LHCN-M2 (cell line): ENCODE measurements around the gene SPRN. TPM values are rescaled to one million over a fixed set of nuclear protein-coding genes. Genes with fewer than 3 reads are reported as not detected.
"Not testable (repeated sequence)": the region's sequence is repeated elsewhere in the genome, so short reads cannot be mapped to it uniquely, and the experiment has no call there.

Experiments used
- DNase-seq: peaks from one replicate; pipeline ENCODE4 v3.0.0-alpha.2; 2012; ENCODE audit warnings: low read depth
- total RNA-seq: library from RNA; depleted of rRNA; stranded (reverse); fragments of >200 nt; gene quantifications from 2 replicates; pipeline ENCODE4 v1.2.3, GENCODE V29; 2014

Gene SPRN
- total RNA-seq, 1 experiment from 2014 or later = 0.29 TPM

GRCh38 chr10:133440633-133441285 lies 16.3 kb upstream of the SPRN start:
- no peak for DNase-seq

DNA sequence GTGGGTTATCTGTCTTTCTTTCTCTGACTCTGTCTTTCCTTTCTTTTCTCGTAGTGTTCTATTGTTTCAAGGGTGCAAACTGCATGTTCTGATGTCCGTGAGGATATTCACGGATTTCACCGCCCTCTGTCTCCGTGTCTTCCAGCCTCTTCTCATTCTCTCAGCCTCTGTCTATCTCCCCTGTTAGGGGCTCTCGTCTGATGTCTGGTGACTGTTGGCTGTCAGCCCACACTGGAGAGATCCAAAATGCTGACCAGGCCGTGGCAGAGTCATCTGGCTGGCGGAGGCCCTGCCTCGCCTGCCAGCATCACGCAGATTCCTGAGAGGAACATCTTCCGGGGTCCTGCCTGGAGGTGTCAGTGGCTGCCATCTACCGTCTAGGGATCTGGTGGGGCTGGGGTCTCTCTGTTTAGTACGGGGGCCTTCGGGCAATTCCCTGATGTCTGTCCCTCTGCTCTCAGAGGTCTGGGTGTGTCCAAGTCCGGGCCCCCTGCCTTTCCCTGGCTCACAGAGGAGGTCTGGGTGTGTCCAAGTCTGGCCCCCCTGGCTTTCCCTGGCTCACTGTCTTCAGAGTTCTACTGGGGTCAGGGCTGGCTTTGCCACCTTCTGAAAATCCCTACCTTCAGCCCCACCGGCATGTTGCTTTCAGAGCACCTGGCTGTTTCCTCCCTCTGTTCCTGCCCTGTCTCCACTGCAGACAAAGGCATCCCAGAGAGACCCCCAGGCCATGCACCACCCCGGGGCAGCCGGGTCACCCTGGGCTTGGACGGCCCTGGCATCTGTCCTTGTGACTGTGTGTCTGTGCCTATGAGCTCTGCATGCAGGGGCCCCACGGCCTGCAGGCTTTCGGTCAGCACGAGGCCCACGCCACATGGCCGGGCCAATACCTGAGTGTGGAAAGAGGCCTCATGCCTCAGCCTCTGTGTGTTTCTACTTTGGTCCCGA lies 15.4 kb upstream of the SPRN start:
- no peak for DNase-seq

DNA sequence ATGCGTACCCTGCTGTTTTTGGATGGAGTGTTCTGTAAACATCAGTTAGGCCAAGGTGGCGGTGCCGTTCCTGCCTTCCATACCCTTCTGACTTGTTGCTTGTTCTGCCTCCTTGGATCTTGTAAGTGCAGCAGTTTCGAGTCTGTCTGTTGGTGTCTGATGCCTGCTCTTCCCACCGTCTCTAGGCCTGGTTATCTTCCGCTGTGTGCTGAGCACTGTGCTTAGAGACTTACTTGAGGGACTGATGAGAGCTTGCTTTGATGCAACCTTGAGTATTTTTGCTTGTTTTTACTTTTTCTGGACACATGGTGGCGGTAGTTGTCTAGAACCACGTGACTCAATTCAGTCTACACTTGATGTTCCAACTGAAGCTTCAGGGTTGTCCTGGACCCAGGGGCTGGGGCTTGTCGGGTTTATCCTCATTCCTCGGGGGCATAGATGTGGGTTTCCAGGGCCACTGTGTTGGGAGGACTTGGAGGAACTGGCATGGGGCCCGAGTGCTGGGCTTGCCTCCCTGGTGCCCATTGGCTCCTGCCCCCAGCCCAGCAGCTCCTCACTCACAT lies 14.4 kb upstream of the SPRN start:
- DNase-seq = peak; percentile 39

DNA sequence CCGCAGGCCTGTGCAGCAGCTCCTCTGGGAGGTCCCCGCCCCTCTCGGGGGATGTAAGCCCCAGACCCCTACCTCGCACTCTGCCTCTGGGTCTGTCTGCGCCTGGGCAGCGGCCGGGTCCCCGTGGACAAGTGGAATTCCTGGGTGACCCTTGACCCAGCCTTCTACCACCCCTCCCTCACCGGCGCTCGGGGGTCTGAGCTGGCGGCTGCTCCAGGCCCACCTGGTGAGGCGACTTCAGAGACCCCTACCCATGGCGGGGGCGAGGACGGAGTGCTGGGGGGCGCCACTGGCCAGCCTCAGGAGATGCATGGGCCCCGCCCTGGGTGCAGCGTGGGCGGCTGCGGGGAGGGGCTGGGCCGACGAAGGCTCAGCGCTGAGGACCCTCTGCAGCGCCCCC lies 8.4 kb upstream of the SPRN start:
- not testable (repeated sequence) for DNase-seq

GRCh38 chr10:133431888-133432613 lies 7.6 kb upstream of the SPRN start:
- not testable (repeated sequence) for DNase-seq

DNA sequence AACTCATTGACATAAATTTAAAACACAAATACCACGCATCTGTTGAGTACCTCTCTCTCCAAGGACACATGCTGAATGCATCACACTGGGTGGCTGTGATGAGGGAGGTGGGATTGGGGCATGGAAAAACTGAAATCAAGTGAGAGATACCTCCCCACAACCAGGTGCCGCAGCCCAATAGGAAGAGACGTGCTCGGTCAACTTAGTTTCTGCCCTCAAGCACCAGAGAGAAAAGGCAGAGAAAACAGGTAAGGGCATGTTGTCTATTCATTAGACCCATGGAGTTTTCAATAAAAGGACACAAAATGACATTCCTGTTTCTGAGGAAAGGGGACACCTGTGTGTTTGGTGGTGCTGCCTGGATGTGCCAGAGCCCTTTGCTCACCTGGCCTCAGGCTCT lies 5.1 kb upstream of the SPRN start:
- not testable (repeated sequence) for DNase-seq

GRCh38 chr10:133424102-133424501 lies 323 bp downstream of the SPRN start:
- not testable (repeated sequence) for DNase-seq

- DNase-seq = no peak
Observed at GRCh38 chr10:133422807-133423771, 1.3 kb downstream of the SPRN start.

GRCh38 chr10:133422223-133422806 lies 2.1 kb downstream of the SPRN start:
- DNase-seq = no peak

DNA sequence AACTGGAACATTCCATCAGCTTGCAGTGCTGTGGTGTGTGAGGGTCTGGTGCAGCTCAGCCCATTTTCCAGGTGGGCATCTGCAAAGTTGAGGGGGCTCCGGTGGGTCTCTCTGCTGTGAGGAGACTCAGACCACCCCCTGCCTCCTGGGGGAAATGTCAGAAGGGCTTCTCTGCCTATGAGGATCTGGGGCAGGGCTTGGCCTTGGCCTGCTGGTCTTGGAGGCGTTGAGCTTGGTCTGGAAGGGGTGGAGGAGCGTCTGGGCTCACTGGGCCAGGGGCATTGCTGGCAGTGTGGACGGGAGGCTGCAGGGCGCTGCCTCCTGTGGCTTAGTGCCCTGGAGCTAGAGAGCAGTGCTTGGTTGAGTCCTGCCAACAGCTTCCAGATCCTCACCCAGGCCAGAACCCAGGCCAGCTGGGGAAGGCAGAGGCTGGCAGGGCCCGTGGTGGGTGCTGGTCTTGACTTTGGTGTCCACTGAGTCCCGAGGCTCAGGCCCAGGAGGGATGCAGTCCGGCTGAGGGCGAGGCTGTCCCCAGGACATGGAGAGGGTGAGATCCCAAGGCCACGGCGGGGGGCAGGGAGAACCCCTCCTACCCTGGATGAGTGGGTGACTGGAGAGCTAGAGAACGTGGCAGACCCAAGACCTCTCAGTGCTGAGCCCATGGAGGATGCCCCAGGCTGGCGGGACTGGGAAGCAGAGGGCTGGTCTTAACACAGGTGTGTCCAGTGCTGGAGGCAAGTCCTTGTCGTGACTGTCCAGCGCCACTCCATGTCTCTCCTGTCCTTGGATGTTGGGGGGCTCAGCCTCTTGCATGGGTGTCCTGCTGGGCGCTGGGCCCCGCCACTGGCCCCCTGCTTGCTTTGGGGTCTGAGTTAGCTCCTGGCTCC lies 2.8 kb downstream of the SPRN start:
- no peak for DNase-seq

- no peak for DNase-seq
Observed at GRCh38 chr10:133420579-133420978, 3.8 kb downstream of the SPRN start.

DNA sequence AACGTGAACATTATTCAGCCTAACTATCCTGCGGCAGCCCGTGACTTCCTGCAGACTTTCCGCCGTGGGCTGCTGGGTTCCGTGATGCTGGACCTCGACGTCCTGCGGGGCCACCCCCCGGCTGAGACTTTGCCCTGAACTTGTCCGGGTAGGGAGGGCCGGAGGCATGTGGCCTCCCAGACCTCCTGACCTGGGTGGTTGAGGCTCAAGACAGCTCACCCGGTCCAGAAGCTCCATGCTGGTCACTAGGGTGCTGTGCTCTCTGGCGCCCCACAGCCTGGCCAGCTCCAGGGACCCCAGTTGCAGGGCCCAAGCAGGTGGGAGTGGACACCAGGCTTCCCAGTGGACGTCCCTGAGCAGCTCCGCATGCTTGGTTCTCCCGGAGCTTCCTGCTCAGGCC lies 4.4 kb downstream of the SPRN start:
- no peak for DNase-seq

DNA sequence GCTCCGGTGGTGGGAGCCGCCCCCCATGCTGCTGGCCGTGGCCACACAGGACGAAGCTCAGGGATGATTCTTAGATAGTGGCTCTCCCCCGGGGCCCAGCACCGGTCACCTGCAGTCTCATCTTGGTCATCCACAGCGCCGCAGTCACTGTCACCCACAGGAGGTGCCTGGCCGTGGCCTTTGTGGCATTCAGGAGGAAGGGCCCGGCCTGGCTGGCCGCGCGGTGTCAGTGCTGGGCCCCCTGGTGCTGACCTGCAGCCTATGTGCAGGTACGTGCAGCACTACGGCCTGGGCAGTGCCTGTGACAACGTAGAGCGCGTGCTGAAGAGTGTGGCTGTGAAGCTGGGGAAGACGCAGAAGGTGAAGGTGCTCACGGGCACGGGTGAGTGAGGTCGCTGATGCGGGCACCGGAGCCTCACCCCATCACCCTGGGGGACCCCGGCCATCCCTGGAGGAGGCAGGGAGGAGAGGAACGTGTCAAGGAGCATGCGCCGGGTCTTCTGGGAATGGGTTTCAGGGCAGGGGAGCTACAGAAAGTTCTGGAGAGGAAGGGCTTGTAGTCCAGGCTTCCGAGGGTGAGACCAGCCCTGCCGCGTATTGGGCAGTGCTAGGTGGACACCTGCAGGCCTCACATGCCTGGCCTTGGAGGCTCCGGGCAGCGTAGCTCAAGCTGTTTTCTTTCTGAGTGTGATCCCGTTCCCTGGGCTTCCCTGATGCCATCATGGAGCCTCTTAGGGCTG lies 5.0 kb downstream of the SPRN start:
- DNase-seq = no peak

DNA sequence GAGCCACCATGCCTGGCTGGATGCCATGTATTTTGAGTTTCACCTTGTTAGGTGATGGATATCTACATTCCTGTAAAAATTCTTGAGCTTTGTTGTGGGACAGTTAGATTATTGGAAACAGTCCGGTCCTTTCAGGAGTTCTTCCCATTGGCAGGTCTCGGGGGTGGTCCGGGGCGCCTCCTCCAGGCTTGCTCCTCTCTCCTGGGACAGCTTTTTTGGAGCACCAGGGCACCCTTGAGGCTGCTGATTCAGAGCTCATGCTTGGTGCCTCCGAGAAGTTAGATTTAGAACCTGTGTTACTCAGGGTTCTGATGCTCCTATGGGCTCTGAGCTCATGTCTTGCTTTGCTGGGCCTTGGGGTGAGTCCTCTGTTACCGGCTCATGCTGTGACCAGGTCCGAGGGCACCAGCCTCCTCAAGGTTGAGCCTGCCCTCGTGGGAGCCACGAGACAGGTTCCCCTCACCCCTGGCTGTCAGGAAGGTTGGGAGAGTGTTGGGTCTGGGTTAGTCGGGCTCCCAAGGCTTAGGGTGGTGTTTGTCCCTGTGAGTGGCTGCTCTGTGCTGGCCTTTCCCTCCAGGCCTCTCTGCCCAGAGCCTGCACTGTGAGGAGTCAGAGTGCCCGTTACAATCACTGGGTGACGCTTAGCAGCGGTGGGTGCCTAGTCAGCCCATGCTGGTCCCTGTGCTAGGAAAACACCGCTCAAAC lies 6.0 kb downstream of the SPRN start:
- no peak for DNase-seq

DNA sequence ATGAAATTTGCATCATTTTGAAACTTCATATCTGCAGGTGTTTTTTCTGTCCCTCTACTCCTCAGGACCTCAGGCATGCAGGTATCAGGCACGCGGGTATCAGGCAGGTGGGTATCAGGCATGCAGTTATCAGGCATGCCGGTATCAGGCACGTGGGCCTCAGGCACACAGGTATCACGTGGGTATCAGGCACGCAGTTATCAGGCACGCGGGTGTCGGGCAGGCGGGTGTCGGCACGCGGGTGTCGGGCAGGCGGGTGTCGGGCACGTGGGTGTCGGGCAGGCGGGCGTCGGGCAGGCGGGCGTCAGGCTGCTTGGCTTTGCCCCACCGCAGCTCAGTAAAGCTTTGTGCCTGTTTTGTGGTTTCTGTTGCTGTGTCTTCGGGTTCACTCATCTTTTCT lies 8.7 kb downstream of the SPRN start:
- no peak for DNase-seq

GRCh38 chr10:133414401-133414800 lies 10.0 kb downstream of the SPRN start:
- not testable (repeated sequence) for DNase-seq

DNA sequence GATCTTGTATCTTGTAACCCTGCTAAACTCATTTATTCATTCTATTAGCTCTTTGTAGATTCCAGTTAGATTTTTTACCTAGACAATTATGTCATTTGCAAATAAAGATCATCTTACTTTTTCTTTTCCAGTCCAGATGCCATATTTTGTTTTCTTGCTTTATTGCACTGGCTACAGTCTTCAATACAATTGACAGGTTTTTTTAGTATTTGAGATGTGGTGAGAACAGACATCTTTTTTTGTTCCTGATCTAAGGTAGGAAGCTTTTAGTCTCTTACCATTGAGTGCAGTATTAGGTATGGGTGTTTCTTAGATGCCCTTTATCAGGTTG lies 12.1 kb downstream of the SPRN start:
- DNase-seq = no peak
